Measurements from ENCODE around the gene PKD1L1. TPM values are rescaled to one million over a fixed set of nuclear protein-coding genes. Genes with fewer than 3 reads are reported as not detected.

PKD1L1 gene
- total RNA-seq, 2 donors from 2014 or later = 0.40 to 1.2 TPM

GRCh38 chr7:47747160-47747559 is 201.1 kb downstream of the PKD1L1 start:
- Histone ChIP-seq H3K4me3 (no peak overlapping the region), H3K27me3 (no peaks in the 10 kb centered on the region), H3K9ac (ENCODE audit: low read depth in 2 of 2, low read length in 2 of 2) (no peak overlapping the region), H3K36me3 (no peaks in the 10 kb centered on the region), H3K9me3 (no peaks in the 10 kb centered on the region), H3K27ac (no peak overlapping the region), H3K4me1 (no peaks in the 10 kb centered on the region)
- no peak for TF ChIP-seq CTCF (IDR thresholded peaks at IDR 0.05)
- DNase-seq = no peak
- intact Hi-C loops (cut with DNase I) = no loop called here

DNA sequence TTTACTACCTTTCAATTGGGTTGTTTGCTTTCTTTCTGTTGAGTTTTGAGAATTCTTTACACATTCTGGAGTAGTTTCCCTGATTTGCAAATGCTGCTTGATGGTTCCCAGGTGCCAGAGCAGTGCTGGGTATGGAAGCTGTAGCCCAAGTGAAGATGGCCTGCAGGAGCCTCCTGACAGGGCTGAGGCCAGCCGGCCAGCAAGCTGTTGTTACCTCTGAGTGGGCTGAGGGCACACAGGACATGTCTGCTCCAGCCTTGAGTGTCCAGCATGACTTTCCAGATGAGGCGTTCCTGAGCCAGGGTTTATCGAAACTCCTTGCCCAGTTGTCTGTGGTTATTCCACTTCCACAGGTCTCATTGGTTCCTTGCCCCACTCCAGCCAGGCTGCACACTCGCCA is 201.8 kb downstream of the PKD1L1 start:
- no peaks in the 10 kb centered on the region for H3K27me3 ChIP-seq
- no peak for DNase-seq
- intact Hi-C loops (cut with DNase I) = no loop called here
- no peaks in the 10 kb centered on the region for H3K4me1 ChIP-seq
- no peak overlapping the region for H3K4me3 ChIP-seq
- H3K36me3 ChIP-seq = no peaks in the 10 kb centered on the region
- no peak for TF ChIP-seq CTCF (IDR thresholded peaks at IDR 0.05)
- H3K27ac ChIP-seq = no peak overlapping the region
- H3K9ac ChIP-seq (ENCODE audit: low read depth in 2 of 2, low read length in 2 of 2) = no peak overlapping the region
- H3K9me3 ChIP-seq = no peaks in the 10 kb centered on the region

DNA sequence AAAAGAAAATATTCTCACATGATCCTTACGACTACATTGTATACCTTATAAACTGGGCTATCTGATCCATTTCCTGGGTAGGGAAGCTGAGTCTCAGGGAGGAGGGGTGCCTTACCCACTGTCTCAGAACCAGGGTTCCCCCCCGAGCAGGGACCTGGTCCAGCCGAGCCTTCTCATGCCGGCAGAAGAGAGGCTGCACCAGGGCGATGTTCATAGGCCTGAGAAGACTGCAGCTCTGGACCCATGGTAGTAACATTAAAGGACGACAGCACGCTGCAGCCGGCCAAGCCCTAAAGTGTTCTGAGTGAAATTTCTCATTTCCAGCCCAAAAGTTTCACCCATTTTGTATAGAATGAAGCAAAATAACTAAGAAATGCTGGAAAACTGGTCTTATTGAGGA is 203.4 kb downstream of the PKD1L1 start:
- intact Hi-C loops (cut with DNase I) = no loop called here
- no peak for DNase-seq
- no peaks in the 10 kb centered on the region for H3K36me3 ChIP-seq

GRCh38 chr7:47743965-47744591 is 204.2 kb downstream of the PKD1L1 start:
- no peak for DNase-seq
- H3K4me1 ChIP-seq = no peaks in the 10 kb centered on the region
- H3K27me3 ChIP-seq = no peaks in the 10 kb centered on the region
- H3K9ac ChIP-seq (ENCODE audit: low read depth in 2 of 2, low read length in 2 of 2) = no peak overlapping the region
- no peak overlapping the region for H3K4me3 ChIP-seq
- no peaks in the 10 kb centered on the region for H3K9me3 ChIP-seq
- intact Hi-C loops (cut with DNase I) = no loop called here
- no peak for TF ChIP-seq CTCF (IDR thresholded peaks at IDR 0.05)
- no peaks in the 10 kb centered on the region for H3K36me3 ChIP-seq
- H3K27ac ChIP-seq = no peak overlapping the region

More for the DNA sequence above, 203.4 kb downstream of the PKD1L1 start:
- Histone ChIP-seq H3K4me3 (no peak overlapping the region), H3K9ac (ENCODE audit: low read depth in 2 of 2, low read length in 2 of 2) (no peak overlapping the region), H3K4me1 (no peaks in the 10 kb centered on the region), H3K27ac (no peak overlapping the region), H3K27me3 (no peaks in the 10 kb centered on the region), H3K9me3 (no peaks in the 10 kb centered on the region)
- no peak for TF ChIP-seq CTCF (IDR thresholded peaks at IDR 0.05)

DNA sequence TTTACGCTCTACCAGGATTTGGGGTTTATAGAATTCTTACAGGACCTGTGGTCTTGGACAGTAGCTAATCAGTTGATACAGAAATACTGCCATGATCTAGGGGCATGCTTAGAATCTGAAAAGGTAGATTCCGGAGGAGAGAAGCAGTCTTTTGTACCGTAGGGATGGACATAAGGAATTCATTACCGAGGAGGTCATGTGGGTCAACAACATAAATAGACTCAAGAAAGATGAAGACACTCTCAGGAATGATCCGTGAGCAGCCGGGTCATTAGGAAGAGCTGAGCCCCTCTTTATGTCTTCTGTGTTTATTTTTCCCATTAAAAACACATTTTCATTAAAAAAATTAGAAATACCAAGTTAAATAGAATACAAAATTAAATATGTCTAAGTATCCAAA is 206.3 kb downstream of the PKD1L1 start:
- TF ChIP-seq CTCF (IDR thresholded peaks at IDR 0.05) = no peak
- intact Hi-C loops (cut with DNase I) = no loop called here
- no peak overlapping the region for H3K27ac ChIP-seq
- no peak for DNase-seq
- H3K36me3 ChIP-seq = no peaks in the 10 kb centered on the region
- no peak overlapping the region for H3K4me3 ChIP-seq
- no peaks in the 10 kb centered on the region for H3K4me1 ChIP-seq
- no peak overlapping the region for H3K9ac ChIP-seq (ENCODE audit: low read depth in 2 of 2, low read length in 2 of 2)
- H3K27me3 ChIP-seq = no peaks in the 10 kb centered on the region
- no peaks in the 10 kb centered on the region for H3K9me3 ChIP-seq
